IPS DF 4.7 (cell line): Measurements from ENCODE around the gene SLC4A3.

Source experiments
- DNase-seq: peaks from one replicate; pipeline ENCODE4 v3.0.0-alpha.2; 2013; ENCODE audit warnings: low spot score; ENCODE audit errors: extremely low read depth

Gene SLC4A3

GRCh38 chr2:219611866-219612576, 15.4 kb upstream of the SLC4A3 start:
- DNase-seq, result no peak

GRCh38 chr2:219612577-219613286, 14.7 kb upstream of the SLC4A3 start:
- DNase-seq, result no peak

- no peak for DNase-seq
Measured at GRCh38 chr2:219613461-219614070, 13.9 kb upstream of the SLC4A3 start.

- no peak for DNase-seq
Measured at GRCh38 chr2:219614076-219614860, 13.2 kb upstream of the SLC4A3 start.

- no peak for DNase-seq
Measured at GRCh38 chr2:219615036-219615435, 12.4 kb upstream of the SLC4A3 start.

GRCh38 chr2:219615894-219616293, 11.5 kb upstream of the SLC4A3 start:
- DNase-seq, result no peak

GRCh38 chr2:219616550-219616949, 10.9 kb upstream of the SLC4A3 start:
- DNase-seq, result no peak

GRCh38 chr2:219618733-219619122, 8.7 kb upstream of the SLC4A3 start:
- DNase-seq, result no peak

- DNase-seq, result no peak
Measured at GRCh38 chr2:219619235-219619634, 8.2 kb upstream of the SLC4A3 start.

- DNase-seq, result no peak
Measured at GRCh38 chr2:219620546-219620945, 6.9 kb upstream of the SLC4A3 start.

GRCh38 chr2:219621935-219622334, 5.5 kb upstream of the SLC4A3 start:
- DNase-seq, result no peak

- DNase-seq, result no peak
Measured at GRCh38 chr2:219622472-219622871, 5.0 kb upstream of the SLC4A3 start.

GRCh38 chr2:219624565-219624964, 2.9 kb upstream of the SLC4A3 start:
- no peak for DNase-seq

GRCh38 chr2:219625179-219625578, 2.3 kb upstream of the SLC4A3 start:
- DNase-seq, result no peak

- no peak for DNase-seq
Measured at GRCh38 chr2:219626540-219626939, 890 bp upstream of the SLC4A3 start.

GRCh38 chr2:219628235-219628985, 980 bp downstream of the SLC4A3 start:
- DNase-seq, result no peak

- no peak for DNase-seq
Measured at GRCh38 chr2:219628986-219629901, 1.8 kb downstream of the SLC4A3 start.

GRCh38 chr2:219629976-219630695, 2.7 kb downstream of the SLC4A3 start:
- DNase-seq, result no peak

GRCh38 chr2:219630770-219631405, 3.5 kb downstream of the SLC4A3 start:
- DNase-seq, result no peak
